ENCODE results near the gene LRRC75A. TPM values are rescaled to one million over a fixed set of nuclear protein-coding genes. Genes with fewer than 3 reads are reported as not detected.

LRRC75A gene
- total RNA-seq, 6 donors from 2014 or later = 2.1 to 7.3 (median 5.2) TPM

- Histone ChIP-seq H3K4me3 (no peak overlapping the region), H3K9me3 (no peaks in the 10 kb centered on the region), H3K27me3 (no peaks in the 10 kb centered on the region), H3K4me1 (peaks cover 0 to 16% (median 6%) of the 10 kb centered on the region in 4 donors), H3K27ac (no peak overlapping the region), H3K36me3 (no peaks in the 10 kb centered on the region)
- 72 to 77% methylated on average over 5 of the region's 5 CpGs for WGBS, 2 donors
- DNase-seq = no peak
- peak in 1 of 2 donors; percentile 2 for ATAC-seq (ENCODE audit: low FRiP score in 2 of 2)
- TF ChIP-seq EP300 (IDR thresholded peaks at IDR 0.05) = no peak
- no peak for TF ChIP-seq POLR2AphosphoS5 (IDR thresholded peaks at IDR 0.05)
- TF ChIP-seq CTCF (IDR thresholded peaks at IDR 0.05) = no peak
- no peak for TF ChIP-seq POLR2A (IDR thresholded peaks at IDR 0.05)
Measured at GRCh38 chr17:16459855-16460550, 32.0 kb downstream of the LRRC75A start.

- Histone ChIP-seq H3K36me3 (no peaks in the 10 kb centered on the region), H3K27me3 (no peaks in the 10 kb centered on the region), H3K9me3 (no peaks in the 10 kb centered on the region), H3K27ac (no peak overlapping the region), H3K4me1 (peaks cover 0 to 16% (median 6%) of the 10 kb centered on the region in 4 donors), H3K4me3 (no peak overlapping the region)
- ATAC-seq (ENCODE audit: low FRiP score in 2 of 2) (no peak), DNase-seq (no peak)
- 83 to 85% methylated on average over 11 of the region's 11 CpGs for WGBS, 2 donors
- TF ChIP-seq POLR2AphosphoS5 (IDR thresholded peaks at IDR 0.05) (no peak), POLR2A (IDR thresholded peaks at IDR 0.05) (no peak), EP300 (IDR thresholded peaks at IDR 0.05) (no peak), CTCF (IDR thresholded peaks at IDR 0.05) (no peak)
Measured at GRCh38 chr17:16459271-16459670, 32.7 kb downstream of the LRRC75A start.

- H3K27me3 ChIP-seq = no peaks in the 10 kb centered on the region
- TF ChIP-seq CTCF (IDR thresholded peaks at IDR 0.05) (no peak), EP300 (IDR thresholded peaks at IDR 0.05) (no peak), POLR2A (IDR thresholded peaks at IDR 0.05) (no peak), POLR2AphosphoS5 (IDR thresholded peaks at IDR 0.05) (no peak)
- DNase-seq = no peak
- peaks cover 0 to 16% (median 0%) of the 10 kb centered on the region in 4 donors for H3K4me1 ChIP-seq
- H3K36me3 ChIP-seq = no peaks in the 10 kb centered on the region
- ATAC-seq (ENCODE audit: low FRiP score in 2 of 2) = no peak
- 91 to 97% methylated on average over 8 to 9 of the region's 9 CpGs for WGBS, 2 donors
- H3K4me3 ChIP-seq = no peak overlapping the region
- H3K27ac ChIP-seq = no peak overlapping the region
- no peaks in the 10 kb centered on the region for H3K9me3 ChIP-seq
Measured at GRCh38 chr17:16456742-16457316, 35.2 kb downstream of the LRRC75A start.

- H3K27ac ChIP-seq = no peak overlapping the region
- TF ChIP-seq EP300 (IDR thresholded peaks at IDR 0.05) (no peak), CTCF (IDR thresholded peaks at IDR 0.05) (no peak), POLR2AphosphoS5 (IDR thresholded peaks at IDR 0.05) (no peak), POLR2A (IDR thresholded peaks at IDR 0.05) (no peak)
- no peak overlapping the region for H3K4me3 ChIP-seq
- H3K4me1 ChIP-seq = peaks cover 0 to 16% (median 0%) of the 10 kb centered on the region in 4 donors
- no peaks in the 10 kb centered on the region for H3K9me3 ChIP-seq
- no peak for ATAC-seq (ENCODE audit: low FRiP score in 2 of 2)
- H3K36me3 ChIP-seq = no peaks in the 10 kb centered on the region
- 92% methylated on average over 4 to 5 of the region's 5 CpGs for WGBS, 2 donors
- no peak for DNase-seq
- H3K27me3 ChIP-seq = no peaks in the 10 kb centered on the region
Measured at GRCh38 chr17:16455997-16456741, 35.8 kb downstream of the LRRC75A start.
